ENCODE results near the gene INAFM2. TPM values are rescaled to one million over a fixed set of nuclear protein-coding genes. Genes with fewer than 3 reads are reported as not detected.

INAFM2 gene
- total and polyA plus RNA-seq, 2 experiments from 2014 or later = 18.1 to 32.7 TPM

GRCh38 chr15:40344631-40345120 lies 21.2 kb downstream of the INAFM2 start:
- H3K4me2 ChIP-seq = peak overlapping the region; percentile 12; the same call in 1 of the 2 replicates
- peak overlapping the region; percentile 76; the same call in 1 of the 2 replicates for H2AFZ ChIP-seq
- peaks cover 29% of the 10 kb centered on the region for H3K4me1 Mint-ChIP-seq
- H3K9me3 Mint-ChIP-seq = no peaks in the 10 kb centered on the region
- H3F3A ChIP-seq (replicated peaks; ENCODE audit: low read depth) = no peaks in the 10 kb centered on the region
- H3K27ac Mint-ChIP-seq = no peak overlapping the region
- no peak overlapping the region for H3K4me3 ChIP-seq
- no peak overlapping the region for H3K27ac ChIP-seq (ENCODE audit: low read depth)
- H4K20me1 ChIP-seq (replicated peaks; ENCODE audit: insufficient read depth) = no peaks in the 10 kb centered on the region
- H3K27me3 Mint-ChIP-seq (ENCODE audit: insufficient read depth, low read depth, poor library complexity) = peaks cover 9% of the 10 kb centered on the region
- no peaks in the 10 kb centered on the region for H3K36me3 ChIP-seq (ENCODE audit: insufficient read depth)
- no peak overlapping the region for H3K4me3 Mint-ChIP-seq
- ATAC-seq (peak; percentile 56), DNase-seq (ENCODE audit: low spot score) (peak; percentile 89)
- H3K27me3 ChIP-seq (ENCODE audit: insufficient read depth) = no peaks in the 10 kb centered on the region
- H3K9me2 ChIP-seq (ENCODE audit: insufficient read depth) = no peaks in the 10 kb centered on the region
- H3K4me1 ChIP-seq (ENCODE audit: insufficient read depth) = no peaks in the 10 kb centered on the region; the same call in 1 of the 2 replicates
- H3K79me2 ChIP-seq (replicated peaks; ENCODE audit: insufficient read depth) = no peaks in the 10 kb centered on the region
- H3K36me3 Mint-ChIP-seq (ENCODE audit: low read depth) = no peaks in the 10 kb centered on the region; the same call in 2 of the 3 replicates
- no peak for TF ChIP-seq STAT1 (IDR thresholded peaks at IDR 0.05; ENCODE audit: unreplicated experiment)
- TF ChIP-seq REST (IDR thresholded peaks at IDR 0.05; ENCODE audit: unreplicated experiment) = no peak
- no peak for TF ChIP-seq ZNF462 (CRISPR knock-in tag; IDR thresholded peaks at IDR 0.05)
- TF ChIP-seq ZNF331 (CRISPR knock-in tag; IDR thresholded peaks at IDR 0.05; ENCODE audit: low read depth) = no peak
- no peak for TF ChIP-seq POLR2AphosphoS5 (IDR thresholded peaks at IDR 0.05; ENCODE audit: low read depth)
- peak; percentile 68 to 90 for TF ChIP-seq CTCF (conservative IDR thresholded peaks at IDR 0.05; ENCODE audit: low read depth in 2 of 2)

Measured in GM23338 (cell line).